ENCODE data around the gene ADIPOR2.
"Not testable (repeated sequence)": the region's sequence is repeated elsewhere in the genome, so short reads cannot be mapped to it uniquely, and the experiment has no call there.

The ADIPOR2 gene

DNA sequence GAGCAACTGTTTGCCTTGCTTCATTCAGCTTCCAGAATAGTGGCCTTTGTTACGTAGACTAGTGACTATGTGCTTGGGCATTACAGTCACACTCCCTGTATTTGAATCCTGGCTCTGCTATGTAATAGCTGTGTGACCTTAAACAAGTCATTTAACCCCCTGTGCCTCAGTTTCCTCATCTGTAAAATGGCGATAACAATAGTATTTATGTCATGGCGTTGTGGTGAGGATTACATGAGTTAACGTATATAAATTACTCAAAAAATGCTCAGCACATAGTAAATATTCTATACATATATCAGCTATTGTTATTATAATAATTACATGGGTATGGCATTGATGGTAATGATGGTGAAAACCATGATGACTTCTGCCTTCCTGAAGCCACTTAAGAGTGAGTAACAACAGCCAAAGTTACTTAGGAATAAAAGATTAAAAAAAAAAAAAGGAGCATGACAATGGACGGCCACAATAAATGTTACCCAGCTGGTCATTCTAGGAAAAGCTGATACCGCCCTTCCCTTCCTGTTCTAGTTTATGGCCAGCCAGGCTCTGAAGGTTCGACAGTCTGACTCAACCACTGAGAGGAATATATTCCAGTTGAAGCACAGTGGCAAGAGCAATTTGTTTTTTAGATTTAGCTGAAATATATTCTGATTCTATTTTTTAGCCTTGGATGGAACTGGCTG, 9.9 kb upstream of the ADIPOR2 start:
- TF ChIP-seq CTCF (IDR thresholded peaks at IDR 0.05; ENCODE audit: borderline replicate concordance, insufficient read depth, low read depth, low read length), result no peak
- no peak overlapping the region for H3K4me3 ChIP-seq (ENCODE audit: low read depth, low read length)

DNA sequence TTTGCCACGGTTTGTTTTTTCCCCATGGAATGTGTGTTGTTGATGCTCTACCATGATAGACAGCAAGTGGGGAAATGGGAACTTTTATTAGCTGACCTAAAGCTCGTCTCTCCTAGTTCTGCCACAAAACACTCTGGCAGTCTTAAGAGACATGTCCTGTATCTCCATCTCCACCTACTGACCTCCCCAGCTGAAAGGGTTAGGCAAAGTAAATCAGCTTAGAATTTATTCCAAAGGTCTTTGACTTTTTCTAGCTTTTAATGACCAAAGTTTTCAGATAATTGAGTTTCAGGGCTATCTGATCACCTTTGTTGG, 9.4 kb upstream of the ADIPOR2 start:
- no peak overlapping the region for H3K4me3 ChIP-seq (ENCODE audit: low read depth, low read length)
- no peak for TF ChIP-seq CTCF (IDR thresholded peaks at IDR 0.05; ENCODE audit: borderline replicate concordance, insufficient read depth, low read depth, low read length)

DNA sequence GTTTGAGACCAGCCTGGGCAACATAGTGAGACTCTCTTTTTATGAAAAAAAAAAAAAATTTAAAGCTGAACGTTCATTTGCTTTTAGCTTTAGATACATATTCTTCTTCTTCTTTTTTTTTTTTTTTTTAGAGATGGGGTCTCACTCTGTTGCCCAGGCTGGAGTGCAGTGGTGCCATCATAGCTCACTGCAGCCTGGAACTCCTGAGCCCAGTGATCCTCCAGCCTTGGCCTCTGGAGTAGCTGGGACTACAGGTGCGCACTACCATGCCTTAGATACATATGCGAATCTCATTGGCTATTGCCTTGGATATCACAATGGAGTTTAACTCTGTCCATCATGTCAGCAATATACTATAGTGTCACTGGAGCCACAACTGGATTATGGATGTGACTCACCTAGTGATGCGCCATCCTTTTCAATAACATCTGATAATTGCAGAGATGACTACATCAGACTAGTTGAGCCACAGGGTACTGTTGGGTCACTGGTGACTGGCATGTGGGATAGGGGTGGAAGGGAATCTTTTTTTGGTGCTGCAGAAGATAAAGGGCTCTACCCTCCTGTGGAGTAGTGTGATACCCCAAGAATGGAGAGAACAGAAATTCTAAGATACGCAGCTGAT, 2.7 kb upstream of the ADIPOR2 start:
- no peak for TF ChIP-seq CTCF (IDR thresholded peaks at IDR 0.05; ENCODE audit: borderline replicate concordance, insufficient read depth, low read depth, low read length)
- H3K4me3 ChIP-seq (ENCODE audit: low read depth, low read length), result no peak overlapping the region

DNA sequence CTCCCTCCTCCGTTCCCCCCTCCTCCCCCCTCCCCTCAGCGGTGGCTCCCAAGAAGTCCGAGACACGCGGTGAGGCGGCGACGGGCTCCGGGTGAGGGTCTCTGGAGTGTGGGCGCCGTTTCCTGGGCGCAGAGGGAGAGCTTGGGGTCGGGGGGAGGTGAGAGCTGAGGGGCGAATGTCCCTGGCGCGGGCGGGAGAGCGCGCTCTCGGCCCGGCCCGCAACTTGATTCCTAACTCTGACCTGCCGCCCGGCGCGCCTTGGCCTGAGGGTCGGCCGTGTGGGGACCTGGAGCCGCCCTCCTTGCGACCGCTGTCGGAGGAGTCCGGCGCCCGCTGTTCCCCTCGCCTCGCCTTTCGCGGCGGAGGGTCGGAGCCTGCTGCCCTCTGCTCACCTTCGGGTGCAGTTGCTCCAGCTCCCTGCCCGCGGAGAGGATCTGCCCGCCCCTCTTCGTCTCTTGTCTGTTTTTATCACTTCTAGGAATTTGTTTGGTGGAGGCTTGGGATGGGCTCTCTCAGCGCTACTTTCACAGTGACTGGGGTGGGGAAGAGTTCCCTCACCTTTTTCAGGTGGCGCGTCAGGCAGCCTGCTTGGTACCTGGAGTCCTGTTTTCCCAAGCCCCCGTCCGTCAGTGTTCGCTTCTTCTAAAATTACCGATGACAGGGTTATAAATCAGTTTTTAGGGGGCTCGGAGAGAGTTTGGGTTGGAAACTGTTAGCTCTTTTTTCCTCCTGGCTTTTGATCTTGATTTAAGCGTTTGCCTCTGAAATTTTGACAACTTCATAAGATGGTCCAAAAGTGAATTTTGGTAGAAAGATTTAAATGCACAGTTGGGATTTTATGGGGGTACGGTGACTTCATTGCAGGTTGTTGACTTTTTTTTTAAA, 495 bp downstream of the ADIPOR2 start:
- TF ChIP-seq CTCF (IDR thresholded peaks at IDR 0.05; ENCODE audit: borderline replicate concordance, insufficient read depth, low read depth, low read length), result no peak
- H3K4me3 ChIP-seq (ENCODE audit: low read depth, low read length), result peak overlapping the region; percentile 99

GRCh38 chr12:1692226-1692625, 1.4 kb downstream of the ADIPOR2 start:
- H3K4me3 ChIP-seq (ENCODE audit: low read depth, low read length), result peak overlapping the region; percentile 99

GRCh38 chr12:1692895-1693610, 2.2 kb downstream of the ADIPOR2 start:
- peak overlapping the region; percentile 15 for H3K4me3 ChIP-seq (ENCODE audit: low read depth, low read length)
- TF ChIP-seq CTCF (IDR thresholded peaks at IDR 0.05; ENCODE audit: borderline replicate concordance, insufficient read depth, low read depth, low read length), result no peak

More at GRCh38 chr12:1692226-1692625, 1.4 kb downstream of the ADIPOR2 start:
- no peak for TF ChIP-seq CTCF (IDR thresholded peaks at IDR 0.05; ENCODE audit: borderline replicate concordance, insufficient read depth, low read depth, low read length)

GRCh38 chr12:1695097-1695496, 4.2 kb downstream of the ADIPOR2 start:
- not testable (repeated sequence) for H3K4me3 ChIP-seq (ENCODE audit: low read depth, low read length)
